K562 (cell line): ENCODE results near the gene HMCES. TPM values are rescaled to one million over a fixed set of nuclear protein-coding genes. Genes with fewer than 3 reads are reported as not detected.

Experiments used
- ATAC-seq: fragments of 200-7000 bp; cut with Tn5 transposase; 3 replicates; pipeline ENCODE4 v1.9.1; 2020; ENCODE audit warnings: moderate library complexity
- BruUV-seq: library from RNA; stranded (reverse); fragments of 400-500 nt; replicated peaks from 2 replicates; lab custom pipeline; 2021; lab: Mats Ljungman, UMichigan
- CTCF ChIA-PET: fragments of 300-600 bp; formaldehyde crosslinking; extraction: SDS; loops from one replicate; lab custom pipeline; 2021; ENCODE audit warnings: low intra/inter-chr PET ratio; lab: Yijun Ruan, JAX
- POLR2A ChIA-PET: fragments of 300-600, 350-650 bp; sonication (Branson Sonifier 250); formaldehyde crosslinking; extraction: SDS; loops from one replicate; lab custom pipeline; 2021; ENCODE audit warnings: antibody characterized with exemption, inconsistent platforms; lab: Yijun Ruan, JAX
- DNase-seq, 4 experiments: peaks; one replicate each; pipeline versions ENCODE4 v3.0.0 to v3.0.0-alpha.2; 2011 to 2018; ENCODE audit warnings: low spot score in 3 of 4, mixed read lengths in 3 of 4; ENCODE audit errors: extremely low read depth in 1 of 4
- FAIRE-seq: peaks from 2 replicates; lab custom pipeline; 2011; peaks lifted over from hg19 to GRCh38; lab: Jason Lieb, UNC
- H2AFZ ChIP-seq: 2 replicates; pipeline ENCODE4 v1.6.0; 2011; ENCODE audit warnings: low read depth, low read length, control low read depth, inconsistent platforms
- H3K27ac ChIP-seq: fragments of 200-600 bp; 3 replicates; pipeline ENCODE4 v1.8.0; 2011; ENCODE audit warnings: low read depth, mild to moderate bottlenecking, control low read depth, inconsistent platforms, low read length, moderate library complexity, mixed read lengths; ENCODE audit errors: extremely low read depth
- H3K27me3 ChIP-seq, 2 experiments: fragments of 300-600 bp in 1 of 2; 2 replicates in 1 of 2; 3 replicates in 1 of 2; pipeline versions ENCODE4 v1.6.0 to v1.8.0; 2011; ENCODE audit warnings: inconsistent platforms in 2 of 2, low read length in 2 of 2, mild to moderate bottlenecking in 1 of 2, mixed read lengths in 1 of 2, moderate library complexity in 1 of 2; ENCODE audit not compliant: control insufficient read depth in 2 of 2, insufficient read depth in 2 of 2
- H3K36me3 ChIP-seq: fragments of 300-600 bp; 3 replicates; pipeline ENCODE4 v1.8.0; 2011; ENCODE audit warnings: mild to moderate bottlenecking, low read length, inconsistent platforms; ENCODE audit not compliant: control insufficient read depth, insufficient read depth
- H3K4me1 ChIP-seq, 2 experiments: fragments of 200-600 bp in 1 of 2; replicated peaks in 1 of 2; 2 replicates in 1 of 2; 3 replicates in 1 of 2; pipeline versions ENCODE4 v1.5.1 to v1.8.0; 2011; ENCODE audit warnings: inconsistent platforms in 2 of 2, low read length in 2 of 2, mild to moderate bottlenecking in 1 of 2, mixed read lengths in 1 of 2, moderate library complexity in 1 of 2; ENCODE audit not compliant: control insufficient read depth in 2 of 2, insufficient read depth in 2 of 2
- H3K4me2 ChIP-seq: 2 replicates; pipeline ENCODE4 v1.6.1; 2011; ENCODE audit warnings: low read length, control low read depth, inconsistent platforms, mixed read lengths; ENCODE audit not compliant: insufficient read depth
- H3K4me3 ChIP-seq: fragments of 200-600 bp; sonication (generic), shearing (Covaris generic); 2 replicates; pipeline ENCODE4 v1.5.1; 2016; ENCODE audit warnings: control low read depth, inconsistent platforms
- H3K79me2 ChIP-seq: fragments of 200-600 bp; 3 replicates; pipeline ENCODE4 v1.8.0; 2011; ENCODE audit warnings: low read length, inconsistent platforms; ENCODE audit not compliant: control insufficient read depth, insufficient read depth
- H3K9ac ChIP-seq, 2 experiments: 2 replicates each; pipeline versions ENCODE4 v1.6.0 to v1.6.1; 2011; ENCODE audit warnings: low read depth in 2 of 2, low read length in 2 of 2, control low read depth in 1 of 2, inconsistent platforms in 1 of 2, mild to moderate bottlenecking in 1 of 2, mixed read lengths in 1 of 2; ENCODE audit not compliant: insufficient read depth in 1 of 2
- H3K9me1 ChIP-seq: one replicate; pipeline ENCODE4 v1.6.0; 2011; ENCODE audit warnings: inconsistent platforms, mild to moderate bottlenecking, low read length, moderate library complexity; ENCODE audit not compliant: control insufficient read depth, insufficient read depth
- H3K9me3 ChIP-seq: replicated peaks from 2 replicates; pipeline ENCODE4 v1.5.1; 2011; ENCODE audit warnings: low read depth, low read length, inconsistent platforms; ENCODE audit not compliant: control insufficient read depth, insufficient read depth
- H4K20me1 ChIP-seq: replicated peaks from 2 replicates; pipeline ENCODE4 v1.6.1; 2011; ENCODE audit warnings: low read length, inconsistent platforms, mixed read lengths; ENCODE audit not compliant: control insufficient read depth, insufficient read depth
- GTF2E2 ChIP-seq: fragments of 200-800 bp; sonication (Bioruptor generic); IDR thresholded peaks from 2 replicates; pipeline ENCODE4 v1.6.1; 2016; ENCODE audit warnings: missing genetic modification characterization, missing compliant biosample characterization
- HDAC3 ChIP-seq: fragments of 450-650 bp; IDR thresholded peaks from 2 replicates; pipeline ENCODE4 v1.6.1; 2018; ENCODE audit warnings: borderline replicate concordance, mild to moderate bottlenecking, moderate library complexity; ENCODE audit not compliant: partially characterized antibody
- HEY1 ChIP-seq: fragments of 250-450 bp; sonication (Bioruptor Pico); IDR thresholded peaks from 2 replicates; pipeline ENCODE4 v1.5.0; 2020; ENCODE audit warnings: mild to moderate bottlenecking, moderate library complexity, borderline replicate concordance
- MCM3 ChIP-seq: fragments of 450-650 bp; IDR thresholded peaks from 2 replicates; pipeline ENCODE4 v1.6.1; 2016
- PHF21A ChIP-seq: fragments of 450-650 bp; IDR thresholded peaks from 2 replicates; pipeline ENCODE4 v1.6.1; 2017; ENCODE audit warnings: low read depth, borderline replicate concordance
- RBM17 ChIP-seq: fragments of 200-400 bp; formaldehyde crosslinking; IDR thresholded peaks from 2 replicates; pipeline ENCODE4 v1.6.1; 2017; ENCODE audit warnings: low read depth, mild to moderate bottlenecking, low read length, borderline replicate concordance
- SIN3A ChIP-seq, 2 experiments: fragments of 150-350 bp in 1 of 2; IDR thresholded peaks; 2 replicates each; pipeline ENCODE4 v1.6.1; 2011 to 2016; ENCODE audit warnings: borderline replicate concordance in 2 of 2, low read depth in 2 of 2, low read length in 2 of 2, mild to moderate bottlenecking in 2 of 2, moderate library complexity in 2 of 2; ENCODE audit not compliant: control insufficient read depth in 1 of 2
- SMAD4 ChIP-seq: fragments of 250-450 bp; sonication (Bioruptor Pico); conservative IDR thresholded peaks from 2 replicates; pipeline ENCODE4 v1.8.0; 2021; ENCODE audit warnings: inconsistent platforms, mild to moderate bottlenecking, moderate library complexity
- STAG1 ChIP-seq: sonication (generic); formaldehyde crosslinking; IDR thresholded peaks from 2 replicates; pipeline ENCODE4 v1.5.0; 2020; ENCODE audit warnings: missing genetic modification reagents, borderline replicate concordance
- TEAD2 ChIP-seq: fragments of 450-650 bp; IDR thresholded peaks from 2 replicates; pipeline ENCODE4 v1.6.1; 2016; ENCODE audit warnings: missing genetic modification characterization, control low read depth, missing compliant biosample characterization
- ZNF140 ChIP-seq: fragments of 250-450 bp; sonication (Bioruptor Pico); IDR thresholded peaks from 2 replicates; pipeline ENCODE4 v1.8.0; 2021; ENCODE audit warnings: moderate library complexity, mild to moderate bottlenecking, inconsistent platforms
- ZNF707 ChIP-seq: fragments of 250-450 bp; sonication (Bioruptor Pico); conservative IDR thresholded peaks from 2 replicates; pipeline ENCODE4 v1.8.0; 2022; ENCODE audit warnings: inconsistent platforms, mild to moderate bottlenecking, moderate library complexity
- WGBS: fragments of 100-300 bp; shearing (Covaris generic); methylation state at CpG from one replicate; pipeline ENCODE4 v1.1.6; 2016; ENCODE audit warnings: low coverage, mixed read lengths; ENCODE audit not compliant: insufficient coverage; ENCODE audit errors: missing lambda C conversion rate; 5-methylcytosine and 5-hydroxymethylcytosine counted together
- in situ Hi-C: fragments of 300-500 bp; cut with MboI; formaldehyde crosslinking; loops from 4 replicates; pipeline ENCODE4 v1.15.0; 2018; ENCODE audit warnings: inconsistent platforms, mixed read lengths
- intact Hi-C: fragments of 100-400 bp; cut with micrococcal nuclease; formaldehyde crosslinking; loops from 2 replicates; pipeline ENCODE4 v1.14.2; 2022
- polyA plus RNA-seq, 8 experiments: library from polyadenylated mRNA; depleted of rRNA in 4 of 8; stranded (reverse) in 5 of 8; unstranded in 3 of 8; fragments of >200 nt; fragmentation: Nextera tagmentation in 2 of 8; fragmentation: Illumina TruSeq in 1 of 8; extraction: Ambion mirVana in 2 of 8; extraction: Trizol in 1 of 8; gene quantifications; 2 replicates each; pipeline versions ENCODE4 v1.2.1 to v1.2.3, GENCODE V29; 2011 to 2014; ENCODE audit warnings: inconsistent platforms in 1 of 8, missing spikeins in 1 of 8
- total RNA-seq, 7 experiments: library from RNA; depleted of rRNA in 6 of 7; stranded (reverse); fragments of >200 nt in 6 of 7; fragmentation: Illumina TruSeq in 2 of 7; extraction: Trizol in 2 of 7; gene quantifications; 2 replicates each; pipeline versions ENCODE4 v1.2.1 to v1.2.3, GENCODE V29; 2011 to 2021; ENCODE audit warnings: low replicate concordance in 1 of 7
- TF ChIP-seq, protein P1 (sequence below): fragments of 250-450 bp; sonication (Bioruptor Pico); IDR thresholded peaks from 2 replicates; pipeline ENCODE4 v1.6.1; 2021; ENCODE audit warnings: mild to moderate bottlenecking
- TF ChIP-seq, protein P2 (sequence below): sonication (generic); formaldehyde crosslinking; IDR thresholded peaks from 2 replicates; pipeline ENCODE4 v1.8.0; 2022; ENCODE audit warnings: mild to moderate bottlenecking, missing genetic modification reagents, borderline replicate concordance

The HMCES gene
- total and polyA plus RNA-seq, 9 of the 15 experiments (the other 6 are each of a cell fraction or from before 2014, with no cell fraction given), result 18.8 to 45.3 (median 24.8) TPM

DNA sequence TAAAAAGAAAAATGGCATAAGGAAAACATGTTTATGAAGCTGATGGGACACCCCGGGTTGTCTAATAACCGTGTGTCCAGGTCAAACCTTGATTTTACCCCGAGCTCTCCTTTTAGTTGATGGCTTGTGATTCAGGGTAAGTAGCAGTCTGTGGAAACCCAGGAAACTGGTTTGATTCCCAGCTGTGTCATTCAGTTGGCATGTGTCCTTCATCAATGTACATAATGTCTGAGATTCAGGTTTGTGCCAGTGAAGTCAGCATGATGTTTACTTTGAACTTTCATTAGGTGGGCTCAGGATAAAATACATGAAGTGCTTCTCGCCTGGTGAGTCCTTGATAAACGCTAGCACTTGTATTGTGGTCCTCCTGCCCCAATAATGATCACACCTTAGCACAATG, 33.5 kb upstream of the HMCES start:
- no peak for DNase-seq
- H2AFZ ChIP-seq, result peak overlapping the region; percentile 7; the same call in 1 of the 2 replicates
- peaks cover 10 to 18% of the 10 kb centered on the region in 2 experiments; a peak in 4 of 5 replicates for H3K4me1 ChIP-seq
- TF ChIP-seq GTF2E2 (tag) (no peak), RBM17 (no peak), STAG1 (CRISPR knock-in tag) (no peak), SMAD4 (no peak), SIN3A (IDR thresholded peaks at IDR 0.05; ENCODE audit: borderline replicate concordance in 2 of 2, control insufficient read depth in 1 of 2, low read depth in 2 of 2, low read length in 2 of 2) (no peak), ZNF707 (CRISPR knock-in tag) (no peak), HEY1 (CRISPR knock-in tag) (no peak), HDAC3 (no peak), ZNF140 (CRISPR knock-in tag) (no peak), MCM3 (no peak), PHF21A (no peak), TEAD2 (tag) (no peak)
- TF ChIP-seq, protein P1, sequence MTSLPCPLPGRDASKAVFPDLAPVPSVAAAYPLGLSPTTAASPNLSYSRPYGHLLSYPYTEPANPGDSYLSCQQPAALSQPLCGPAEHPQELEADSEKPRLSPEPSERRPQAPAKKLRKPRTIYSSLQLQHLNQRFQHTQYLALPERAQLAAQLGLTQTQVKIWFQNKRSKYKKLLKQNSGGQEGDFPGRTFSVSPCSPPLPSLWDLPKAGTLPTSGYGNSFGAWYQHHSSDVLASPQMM, result no peak
- TF ChIP-seq, protein P2, sequence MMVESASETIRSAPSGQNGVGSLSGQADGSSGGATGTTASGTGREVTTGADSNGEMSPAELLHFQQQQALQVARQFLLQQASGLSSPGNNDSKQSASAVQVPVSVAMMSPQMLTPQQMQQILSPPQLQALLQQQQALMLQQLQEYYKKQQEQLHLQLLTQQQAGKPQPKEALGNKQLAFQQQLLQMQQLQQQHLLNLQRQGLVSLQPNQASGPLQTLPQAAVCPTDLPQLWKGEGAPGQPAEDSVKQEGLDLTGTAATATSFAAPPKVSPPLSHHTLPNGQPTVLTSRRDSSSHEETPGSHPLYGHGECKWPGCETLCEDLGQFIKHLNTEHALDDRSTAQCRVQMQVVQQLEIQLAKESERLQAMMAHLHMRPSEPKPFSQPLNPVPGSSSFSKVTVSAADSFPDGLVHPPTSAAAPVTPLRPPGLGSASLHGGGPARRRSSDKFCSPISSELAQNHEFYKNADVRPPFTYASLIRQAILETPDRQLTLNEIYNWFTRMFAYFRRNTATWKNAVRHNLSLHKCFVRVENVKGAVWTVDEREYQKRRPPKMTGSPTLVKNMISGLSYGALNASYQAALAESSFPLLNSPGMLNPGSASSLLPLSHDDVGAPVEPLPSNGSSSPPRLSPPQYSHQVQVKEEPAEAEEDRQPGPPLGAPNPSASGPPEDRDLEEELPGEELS, result no peak
- no peak for FAIRE-seq
- intact Hi-C loops, result loop anchor here (2.0 to 5.0 kb wide), 2 partner anchors 193 to 274 kb away; no protein-coding TSS in a partner anchor
- CTCF ChIA-PET, result interaction anchor here (0.5 to 1.3 kb wide), 6 partner anchors 9 to 274 kb away, joined by 3 to 10 read pairs (median 4); partner anchors contain the start of gene ISY1
- H3K27me3 ChIP-seq, result no peaks in the 10 kb centered on the region
- H3K9me1 ChIP-seq, result no peaks in the 10 kb centered on the region
- BruUV-seq, result no TSS peak
- no peak for ATAC-seq
- POLR2A ChIA-PET, result interaction anchor here (0.6 to 3.6 kb wide), 9 partner anchors 22 to 275 kb away, joined by 3 to 21 read pairs (median 3); partner anchors contain the start of gene CNBP
- H3K27ac ChIP-seq, result peak overlapping the region; percentile 36; the same call in 2 of the 3 replicates
- no peaks in the 10 kb centered on the region for H3K36me3 ChIP-seq
- H3K4me3 ChIP-seq, result no peak overlapping the region
- H3K79me2 ChIP-seq, result peaks cover 21% of the 10 kb centered on the region
- no peaks in the 10 kb centered on the region for H3K9me3 ChIP-seq
- H3K9ac ChIP-seq, result 0 out of 4 replicates have a peak overlapping the region, but pooled peaks of 1 of the 2 experiments have one; percentile 12
- in situ Hi-C loops, result loop anchor here (10.0 kb wide), 1 partner anchor 260 kb away; no protein-coding TSS in a partner anchor
- WGBS, result 70% methylated on average over 5 of the region's 5 CpGs
- no peaks in the 10 kb centered on the region for H4K20me1 ChIP-seq
- no peak overlapping the region for H3K4me2 ChIP-seq
